ENCODE data around the gene POLR2I. TPM values are rescaled to one million over a fixed set of nuclear protein-coding genes. Genes with fewer than 3 reads are reported as not detected.
"Not testable (repeated sequence)": the region's sequence is repeated elsewhere in the genome, so short reads cannot be mapped to it uniquely, and the experiment has no call there.

Gene POLR2I
- total RNA-seq, 2 donors from 2014 or later, result 38.6 to 55.0 TPM

DNA sequence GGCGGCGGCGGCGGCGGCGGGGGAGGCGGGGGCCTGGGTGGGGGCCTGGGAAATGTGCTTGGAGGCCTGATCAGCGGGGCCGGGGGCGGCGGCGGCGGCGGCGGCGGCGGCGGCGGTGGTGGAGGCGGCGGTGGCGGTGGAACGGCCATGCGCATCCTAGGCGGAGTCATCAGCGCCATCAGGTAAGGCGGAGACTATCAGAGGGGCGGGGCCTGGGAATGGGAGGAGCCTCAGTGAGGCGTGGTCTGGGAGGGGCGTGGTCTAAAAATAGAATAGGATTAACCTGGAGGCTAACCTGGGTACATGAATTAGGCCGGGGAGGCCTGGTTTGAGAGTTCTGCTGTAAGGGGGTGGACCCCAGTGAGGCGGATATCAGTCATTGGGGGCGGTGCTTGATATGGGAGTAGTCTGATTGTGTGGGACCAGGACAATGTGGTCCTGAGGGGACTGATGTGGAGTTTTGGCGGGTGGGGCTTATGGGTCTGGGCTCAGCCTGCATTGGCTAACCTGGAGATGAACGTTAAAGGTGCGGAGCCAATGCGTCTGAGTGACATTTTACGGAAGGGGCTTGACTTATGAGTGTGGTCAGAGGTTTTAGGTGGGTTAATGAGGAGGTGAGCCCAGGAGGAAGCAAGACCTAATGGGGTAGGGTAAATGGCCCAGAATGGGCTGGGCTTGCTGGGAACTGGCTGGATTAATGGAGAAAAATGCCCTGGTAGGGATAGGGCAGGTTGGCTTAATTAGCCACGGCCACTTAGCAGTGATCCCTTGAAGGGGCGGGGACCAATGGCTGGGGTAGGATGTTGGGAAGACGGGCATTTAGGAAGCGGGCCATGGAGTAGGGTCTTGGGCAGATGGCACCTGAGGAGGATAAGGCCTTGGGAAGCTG is 26.6 kb upstream of the POLR2I start:
- ATAC-seq (replicated peaks in 1 of 2) (peak; percentile 66 to 74), DNase-seq (peak; percentile 88 to 95)
- Mint-ChIP-seq H3K36me3 (ENCODE audit: insufficient read depth in 2 of 2) (peaks cover 18 to 20% of the 10 kb centered on the region in 2 donors), H3K4me1 (ENCODE audit: low read depth) (peaks cover 20% of the 10 kb centered on the region), H3K4me3 (peak overlapping the region; percentile 89 to 97), H3K27ac (peak overlapping the region; percentile 78), H3K9me3 (no peaks in the 10 kb centered on the region), H3K27me3 (ENCODE audit: low read depth) (no peaks in the 10 kb centered on the region)

DNA sequence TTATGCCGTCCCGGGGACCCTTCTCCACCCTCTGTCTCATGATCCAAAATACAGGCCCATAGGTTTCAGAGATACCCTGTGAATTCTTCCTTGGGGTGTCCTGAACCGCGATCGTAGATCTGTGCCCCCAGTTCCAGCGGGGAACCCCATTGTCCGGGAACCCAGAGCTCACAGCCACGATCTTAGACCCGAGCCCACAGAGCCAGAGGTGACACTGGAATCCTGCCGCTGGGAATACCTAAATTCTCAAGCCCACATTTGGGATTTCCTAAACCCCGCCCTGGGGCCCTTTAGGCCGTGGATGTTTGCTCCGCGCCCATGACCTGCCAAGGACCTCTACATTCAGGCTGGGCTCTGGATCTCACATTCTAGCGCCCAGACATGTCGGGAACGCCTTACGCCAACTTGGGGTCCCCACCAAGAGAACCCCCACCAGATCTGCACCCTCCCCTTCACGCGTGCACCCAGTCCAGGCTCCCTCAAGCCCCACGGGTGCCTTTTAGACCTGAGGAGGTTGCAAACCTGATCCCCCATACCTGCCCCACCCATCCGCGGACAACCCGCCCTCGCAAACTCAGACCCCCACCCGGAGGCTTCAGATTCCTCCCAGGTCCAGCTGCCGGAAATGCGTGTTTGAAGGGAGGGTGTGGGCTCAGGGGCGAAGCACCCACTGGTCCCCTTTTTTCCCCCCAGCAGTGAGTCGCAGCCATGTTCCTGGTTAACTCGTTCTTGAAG is 25.8 kb upstream of the POLR2I start:
- H3K9me3 Mint-ChIP-seq, result no peaks in the 10 kb centered on the region
- no peaks in the 10 kb centered on the region for H3K27me3 Mint-ChIP-seq (ENCODE audit: low read depth)
- peak; percentile 27 to 36 for ATAC-seq (replicated peaks in 1 of 2)
- DNase-seq, result peak; percentile 45 to 46
- H3K4me1 Mint-ChIP-seq (ENCODE audit: low read depth), result peaks cover 28% of the 10 kb centered on the region
- H3K27ac Mint-ChIP-seq, result peak overlapping the region; percentile 94
- H3K36me3 Mint-ChIP-seq (ENCODE audit: insufficient read depth in 2 of 2), result peaks cover 13 to 14% of the 10 kb centered on the region in 2 donors
- H3K4me3 Mint-ChIP-seq, result peak overlapping the region; percentile 89 to 97

DNA sequence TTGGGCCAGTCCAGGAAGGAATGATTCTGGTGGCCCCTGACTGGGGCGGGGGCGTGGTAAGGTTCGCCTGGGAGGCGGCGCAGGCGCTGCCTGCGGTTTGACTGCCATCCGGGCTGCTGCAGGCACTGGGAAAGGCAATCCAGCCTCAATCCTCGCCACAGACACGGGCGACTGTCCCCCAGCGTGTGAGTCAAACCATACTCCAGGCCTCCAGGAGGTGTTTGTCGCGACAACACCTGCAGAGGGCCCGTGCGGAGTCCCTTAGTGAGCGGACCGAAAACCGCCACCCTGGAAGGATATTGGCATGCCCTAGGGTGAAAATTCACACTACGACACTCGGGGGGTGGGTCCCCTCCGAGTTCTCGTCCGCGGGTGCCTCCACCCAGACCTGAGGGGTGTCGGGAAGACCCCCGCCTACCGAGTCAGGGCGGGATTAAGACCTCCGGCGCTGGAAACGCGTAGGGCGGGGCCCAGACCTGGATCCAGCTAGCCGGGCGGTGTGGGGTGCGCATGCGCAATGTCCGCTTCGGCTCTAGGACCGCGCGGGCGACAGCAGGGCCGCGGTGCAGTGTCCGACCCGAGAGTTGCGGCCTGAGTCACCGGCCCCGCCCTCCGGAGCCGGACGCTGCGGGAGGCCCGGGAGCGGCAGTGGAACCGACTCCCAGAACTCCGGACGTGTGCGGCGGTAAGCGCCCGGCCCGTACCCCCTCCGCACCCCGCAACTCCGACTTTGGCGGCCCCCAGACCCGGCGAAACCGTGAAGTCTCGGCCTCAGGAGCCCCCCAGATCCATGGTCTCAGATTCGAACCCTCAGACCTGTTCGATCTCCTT is 25.0 kb upstream of the POLR2I start, which contains the start of gene CAPNS1:
Gene CAPNS1 (plus strand): TSS at position 594 of the 831 bp plus-strand sequence. CDS start 946 bp downstream, outside the sequence.
- peak; percentile 95 to 98 for DNase-seq
- ATAC-seq (replicated peaks in 1 of 2), result peak; percentile 79 to 81
- H3K9me3 Mint-ChIP-seq, result no peaks in the 10 kb centered on the region
- H3K36me3 Mint-ChIP-seq (ENCODE audit: insufficient read depth in 2 of 2), result peaks cover 13 to 14% of the 10 kb centered on the region in 2 donors
- H3K4me3 Mint-ChIP-seq, result peak within 1 kb of the TSS; percentile 89 to 97
- H3K27ac Mint-ChIP-seq, result peak within 1 kb of the TSS; percentile 94
- H3K4me1 Mint-ChIP-seq (ENCODE audit: low read depth), result peaks cover 29% of the 10 kb centered on the region
- no peaks in the 10 kb centered on the region for H3K27me3 Mint-ChIP-seq (ENCODE audit: low read depth)

DNA sequence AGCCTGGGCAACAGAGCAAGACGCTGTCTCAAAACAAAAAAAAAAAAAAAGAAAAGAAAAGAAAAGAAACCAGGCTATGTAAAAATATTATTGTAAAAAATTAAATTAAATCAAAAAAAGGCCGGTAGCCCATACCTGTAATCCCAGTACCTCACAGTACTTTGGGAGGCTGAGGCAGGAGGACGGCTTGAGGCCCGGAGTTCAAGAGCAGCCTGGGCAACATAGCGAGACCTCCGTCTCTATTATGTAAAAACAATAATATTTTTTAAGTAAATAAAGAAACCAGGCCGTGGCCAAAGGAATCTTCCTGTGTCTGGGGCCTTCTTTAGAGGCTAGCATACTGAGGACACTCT is 24.4 kb upstream of the POLR2I start:
- ATAC-seq (replicated peaks in 1 of 2) (no peak), DNase-seq (no peak)
- H3K27ac Mint-ChIP-seq, result peak overlapping the region; percentile 85
- no peaks in the 10 kb centered on the region for H3K27me3 Mint-ChIP-seq (ENCODE audit: low read depth)
- H3K9me3 Mint-ChIP-seq, result no peaks in the 10 kb centered on the region
- H3K4me1 Mint-ChIP-seq (ENCODE audit: low read depth), result peaks cover 29% of the 10 kb centered on the region
- peaks cover 13 to 14% of the 10 kb centered on the region in 2 donors for H3K36me3 Mint-ChIP-seq (ENCODE audit: insufficient read depth in 2 of 2)
- peak overlapping the region; percentile 89 to 97 for H3K4me3 Mint-ChIP-seq

DNA sequence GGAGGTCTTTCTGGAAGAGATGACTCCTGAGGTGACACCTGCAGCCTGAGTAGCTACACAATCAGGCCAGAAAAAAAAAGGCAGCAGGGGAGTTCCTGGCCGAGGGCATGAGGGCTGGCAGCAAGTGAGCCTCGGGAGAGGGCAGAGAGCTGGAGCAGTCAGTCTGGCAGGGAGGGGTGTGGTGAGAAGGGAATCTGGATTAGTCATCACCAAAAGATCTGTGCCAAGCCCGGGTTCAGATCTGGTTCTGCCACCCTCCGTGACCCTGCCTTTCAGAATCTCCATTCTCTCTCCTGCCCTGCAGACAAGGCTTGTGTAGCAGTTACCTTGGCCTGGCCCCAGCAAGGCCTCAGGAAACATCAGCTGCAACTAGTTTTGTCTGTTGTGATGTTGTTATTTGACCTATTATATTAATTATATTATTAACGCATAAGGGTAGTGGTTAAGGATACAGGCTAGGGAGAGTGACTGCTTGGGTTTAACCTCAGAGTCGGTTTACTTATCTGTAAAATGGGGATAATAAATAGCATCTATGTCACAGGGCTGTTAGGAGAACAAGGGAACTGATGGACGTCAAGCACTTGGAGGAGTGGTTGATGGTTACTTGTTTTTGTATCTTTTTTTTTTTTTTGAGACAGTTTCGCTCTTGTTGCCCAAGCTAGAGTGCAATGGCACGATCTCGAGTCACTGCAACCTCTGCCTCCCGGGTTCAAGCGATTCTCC is 22.4 kb upstream of the POLR2I start:
- ATAC-seq (replicated peaks in 1 of 2) (no peak), DNase-seq (no peak)
- Mint-ChIP-seq H3K4me3 (peak overlapping the region; percentile 51 to 52), H3K27ac (no peak overlapping the region), H3K36me3 (ENCODE audit: insufficient read depth in 2 of 2) (peaks cover 9% of the 10 kb centered on the region in 2 donors), H3K9me3 (no peaks in the 10 kb centered on the region), H3K4me1 (ENCODE audit: low read depth) (peaks cover 40% of the 10 kb centered on the region), H3K27me3 (ENCODE audit: low read depth) (no peaks in the 10 kb centered on the region)

DNA sequence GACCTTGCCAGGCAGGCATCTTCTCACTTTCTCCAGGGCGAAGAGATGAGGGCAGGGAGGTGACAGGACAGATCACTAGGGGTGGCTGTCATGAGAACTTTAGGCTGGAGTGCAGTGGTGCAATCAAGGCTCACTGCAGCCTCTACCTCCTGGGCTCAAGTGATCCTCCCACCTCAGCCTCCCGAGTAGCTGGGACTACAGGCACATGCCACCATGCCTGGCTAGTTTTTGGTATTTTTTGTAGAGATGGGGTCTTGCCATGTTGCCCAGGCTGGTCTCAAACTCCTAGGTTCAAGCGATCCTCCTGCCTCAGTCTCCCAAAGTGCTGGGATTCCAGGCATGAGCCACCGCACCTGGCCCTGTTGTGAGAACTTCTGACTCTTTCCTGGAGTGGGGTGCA is 20.2 kb upstream of the POLR2I start:
- not testable (repeated sequence) for H3K27me3 Mint-ChIP-seq (ENCODE audit: low read depth); H3K4me3 Mint-ChIP-seq; H3K9me3 Mint-ChIP-seq; DNase-seq; ATAC-seq (replicated peaks in 1 of 2); H3K27ac Mint-ChIP-seq; H3K36me3 Mint-ChIP-seq (ENCODE audit: insufficient read depth in 2 of 2)
- peaks cover 33% of the 10 kb centered on the region for H3K4me1 Mint-ChIP-seq (ENCODE audit: low read depth)

DNA sequence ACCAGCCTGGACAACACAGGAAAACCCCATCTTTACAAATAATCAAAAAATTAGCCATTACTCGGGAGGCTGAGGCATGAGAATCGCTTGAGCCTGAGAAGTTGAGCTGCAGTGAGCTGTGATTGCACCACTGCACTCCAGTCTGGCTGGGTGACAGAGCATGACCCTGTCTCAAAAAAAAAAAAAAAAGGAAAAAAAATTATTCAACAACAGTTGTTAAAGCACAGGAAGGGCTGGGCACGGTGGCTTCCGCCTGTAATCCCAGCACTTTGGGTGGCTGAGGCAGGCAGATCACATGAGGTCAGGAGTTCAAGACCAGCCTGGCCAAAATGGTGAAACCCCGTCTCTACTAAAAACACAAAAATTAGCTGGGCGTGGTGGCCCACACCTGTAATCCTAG is 16.5 kb upstream of the POLR2I start:
- not testable (repeated sequence) for H3K36me3 Mint-ChIP-seq (ENCODE audit: insufficient read depth in 2 of 2); H3K9me3 Mint-ChIP-seq; DNase-seq; ATAC-seq (replicated peaks in 1 of 2); H3K27ac Mint-ChIP-seq; H3K27me3 Mint-ChIP-seq (ENCODE audit: low read depth); H3K4me3 Mint-ChIP-seq
- peaks cover 40% of the 10 kb centered on the region for H3K4me1 Mint-ChIP-seq (ENCODE audit: low read depth)

DNA sequence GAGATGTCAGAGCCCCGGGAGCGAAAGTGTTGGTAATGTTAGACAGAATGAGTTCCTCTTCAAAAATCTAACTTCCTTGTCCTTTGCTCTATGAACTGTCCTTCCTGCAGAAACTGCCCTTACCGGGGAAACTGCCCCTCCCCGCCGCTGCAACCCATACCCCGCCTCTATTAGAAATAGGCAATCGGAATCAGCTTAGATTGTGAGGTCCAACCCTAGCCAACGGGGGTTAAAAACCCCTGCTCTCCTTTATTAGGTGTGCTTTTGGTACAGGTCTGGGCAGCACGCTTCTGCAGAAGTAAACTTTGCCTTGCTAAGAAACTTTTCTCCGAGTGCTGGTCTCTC is 13.7 kb upstream of the POLR2I start:
- H3K27ac Mint-ChIP-seq, result peak overlapping the region; percentile 33
- ATAC-seq (replicated peaks in 1 of 2) (no peak), DNase-seq (no peak)
- H3K4me3 Mint-ChIP-seq, result peak overlapping the region; percentile 87 to 92
- no peaks in the 10 kb centered on the region for H3K9me3 Mint-ChIP-seq
- peaks cover 4 to 7% of the 10 kb centered on the region in 2 donors for H3K36me3 Mint-ChIP-seq (ENCODE audit: insufficient read depth in 2 of 2)
- peaks cover 36% of the 10 kb centered on the region for H3K4me1 Mint-ChIP-seq (ENCODE audit: low read depth)
- H3K27me3 Mint-ChIP-seq (ENCODE audit: low read depth), result no peaks in the 10 kb centered on the region

DNA sequence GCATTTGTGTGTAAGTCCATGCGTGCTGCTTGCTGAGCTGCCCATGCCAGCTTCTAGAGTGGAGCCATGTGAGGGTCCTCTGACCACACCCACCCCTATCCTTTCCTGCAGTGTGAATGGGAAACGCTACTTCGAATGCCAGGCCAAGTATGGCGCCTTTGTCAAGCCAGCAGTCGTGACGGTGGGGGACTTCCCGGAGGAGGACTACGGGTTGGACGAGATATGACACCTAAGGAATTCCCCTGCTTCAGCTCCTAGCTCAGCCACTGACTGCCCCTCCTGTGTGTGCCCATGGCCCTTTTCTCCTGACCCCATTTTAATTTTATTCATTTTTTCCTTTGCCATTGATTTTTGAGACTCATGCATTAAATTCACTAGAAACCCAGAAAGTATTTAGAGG is 10.9 kb upstream of the POLR2I start:
- Mint-ChIP-seq H3K9me3 (no peaks in the 10 kb centered on the region), H3K4me3 (peak overlapping the region in 1 of 2 donors; percentile 22), H3K27ac (peak overlapping the region; percentile 91), H3K36me3 (ENCODE audit: insufficient read depth in 2 of 2) (peaks cover 6 to 7% of the 10 kb centered on the region in 2 donors), H3K4me1 (ENCODE audit: low read depth) (peaks cover 23% of the 10 kb centered on the region), H3K27me3 (ENCODE audit: low read depth) (no peaks in the 10 kb centered on the region)
- ATAC-seq (replicated peaks in 1 of 2) (no peak), DNase-seq (peak in 1 of 2 donors; percentile 34)

DNA sequence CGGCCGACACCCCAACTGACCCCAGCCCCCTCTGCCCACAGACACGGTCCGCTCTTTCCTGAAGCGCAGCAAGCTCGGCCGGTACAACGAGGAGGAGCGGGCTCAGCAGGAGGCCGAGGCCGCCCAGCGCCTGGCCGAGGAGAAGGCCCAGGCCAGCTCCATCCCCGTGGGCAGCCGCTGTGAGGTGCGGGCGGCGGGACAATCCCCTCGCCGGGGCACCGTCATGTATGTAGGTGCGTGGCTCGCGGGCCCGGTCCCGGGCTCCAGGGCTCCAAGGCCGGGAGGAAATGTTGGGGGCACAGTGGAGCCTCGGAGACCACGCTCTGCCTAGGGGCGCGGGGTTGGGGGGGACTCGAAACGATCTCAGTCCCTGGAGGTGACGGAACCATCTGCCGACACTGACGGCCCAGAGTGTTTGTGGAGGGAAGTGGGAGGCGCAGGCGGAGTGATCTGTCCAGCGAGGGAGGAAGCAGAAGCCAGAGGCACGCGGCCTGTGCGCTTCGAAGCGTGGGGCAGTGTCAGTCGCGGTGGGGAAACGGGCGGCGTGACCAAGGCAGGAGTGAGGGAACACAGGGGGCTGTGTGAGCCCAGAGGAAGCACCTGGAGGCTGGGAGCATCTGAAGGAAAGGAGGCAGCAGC is 6.9 kb upstream of the POLR2I start:
- no peak overlapping the region for H3K4me3 Mint-ChIP-seq
- DNase-seq (no peak), ATAC-seq (replicated peaks in 1 of 2) (no peak)
- H3K9me3 Mint-ChIP-seq, result no peaks in the 10 kb centered on the region
- peaks cover 8 to 22% of the 10 kb centered on the region in 2 donors for H3K36me3 Mint-ChIP-seq (ENCODE audit: insufficient read depth in 2 of 2)
- H3K4me1 Mint-ChIP-seq (ENCODE audit: low read depth), result peaks cover 23% of the 10 kb centered on the region
- no peak overlapping the region for H3K27ac Mint-ChIP-seq
- no peaks in the 10 kb centered on the region for H3K27me3 Mint-ChIP-seq (ENCODE audit: low read depth)

DNA sequence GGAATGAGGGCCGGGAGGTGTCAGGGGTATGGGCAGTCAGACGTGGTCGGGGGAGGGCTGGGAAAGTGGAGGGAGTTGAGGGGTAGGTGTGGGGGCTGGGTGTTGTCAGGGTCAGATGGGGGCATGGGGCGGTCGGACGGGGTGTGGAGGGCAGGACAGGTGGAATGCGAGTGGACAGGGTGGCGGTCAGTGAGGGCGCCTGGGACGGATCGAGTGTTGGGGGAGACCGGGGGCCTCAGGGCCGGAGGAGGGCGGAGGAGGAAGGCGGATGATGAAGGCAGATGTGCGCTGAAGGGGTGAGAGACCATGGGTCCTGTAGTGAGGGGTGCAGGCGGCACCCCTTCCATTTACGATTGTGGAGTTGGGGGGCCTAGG is 6.3 kb upstream of the POLR2I start:
- peaks cover 28% of the 10 kb centered on the region for H3K4me1 Mint-ChIP-seq (ENCODE audit: low read depth)
- ATAC-seq (replicated peaks in 1 of 2) (no peak), DNase-seq (no peak)
- H3K27me3 Mint-ChIP-seq (ENCODE audit: low read depth), result no peaks in the 10 kb centered on the region
- H3K4me3 Mint-ChIP-seq, result no peak overlapping the region
- H3K9me3 Mint-ChIP-seq, result no peaks in the 10 kb centered on the region
- H3K36me3 Mint-ChIP-seq (ENCODE audit: insufficient read depth in 2 of 2), result peaks cover 8 to 22% of the 10 kb centered on the region in 2 donors
- no peak overlapping the region for H3K27ac Mint-ChIP-seq

Data from activated T-cell treated with anti-CD3 and anti-CD28 coated beads, Interleukin-2, amount 50 U/mL, for 72 hours (primary cell).